ENCODE data around the gene RAB3GAP1. TPM values are rescaled to one million over a fixed set of nuclear protein-coding genes. Genes with fewer than 3 reads are reported as not detected.

Gene RAB3GAP1
- total RNA-seq, 1 donor from 2014 or later: 50.4 TPM

DNA sequence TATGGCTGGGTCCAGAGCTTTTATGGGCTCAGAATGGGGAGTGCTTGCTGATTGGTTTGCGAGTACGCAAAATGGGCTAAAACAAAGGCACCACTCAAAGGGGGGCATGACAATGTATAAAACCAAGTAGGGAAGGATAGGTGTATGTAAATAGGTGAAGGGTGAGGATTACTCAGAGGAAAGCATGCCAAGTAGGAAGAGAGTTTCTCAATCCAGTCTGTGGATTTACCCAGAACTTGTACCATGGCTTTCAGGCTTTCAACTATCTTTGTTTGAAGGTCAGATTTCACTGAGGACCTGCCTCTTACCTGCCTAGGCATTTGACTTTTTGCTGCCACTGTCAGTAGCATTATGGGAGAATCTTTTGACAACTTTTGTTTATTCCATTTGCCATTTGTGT is 92.3 kb downstream of the RAB3GAP1 start:
- Mint-ChIP-seq H3K4me1 (ENCODE audit: low read depth) (peaks cover 3% of the 10 kb centered on the region), H3K4me3 (ENCODE audit: unreplicated experiment) (no peak overlapping the region), H3K9me3 (ENCODE audit: low read depth) (peaks cover 12% of the 10 kb centered on the region), H3K36me3 (ENCODE audit: low read depth) (peaks cover 25% of the 10 kb centered on the region), H3K27ac (ENCODE audit: unreplicated experiment) (no peak overlapping the region), H3K27me3 (ENCODE audit: low read depth) (no peaks in the 10 kb centered on the region)
- TF ChIP-seq, protein P1, sequence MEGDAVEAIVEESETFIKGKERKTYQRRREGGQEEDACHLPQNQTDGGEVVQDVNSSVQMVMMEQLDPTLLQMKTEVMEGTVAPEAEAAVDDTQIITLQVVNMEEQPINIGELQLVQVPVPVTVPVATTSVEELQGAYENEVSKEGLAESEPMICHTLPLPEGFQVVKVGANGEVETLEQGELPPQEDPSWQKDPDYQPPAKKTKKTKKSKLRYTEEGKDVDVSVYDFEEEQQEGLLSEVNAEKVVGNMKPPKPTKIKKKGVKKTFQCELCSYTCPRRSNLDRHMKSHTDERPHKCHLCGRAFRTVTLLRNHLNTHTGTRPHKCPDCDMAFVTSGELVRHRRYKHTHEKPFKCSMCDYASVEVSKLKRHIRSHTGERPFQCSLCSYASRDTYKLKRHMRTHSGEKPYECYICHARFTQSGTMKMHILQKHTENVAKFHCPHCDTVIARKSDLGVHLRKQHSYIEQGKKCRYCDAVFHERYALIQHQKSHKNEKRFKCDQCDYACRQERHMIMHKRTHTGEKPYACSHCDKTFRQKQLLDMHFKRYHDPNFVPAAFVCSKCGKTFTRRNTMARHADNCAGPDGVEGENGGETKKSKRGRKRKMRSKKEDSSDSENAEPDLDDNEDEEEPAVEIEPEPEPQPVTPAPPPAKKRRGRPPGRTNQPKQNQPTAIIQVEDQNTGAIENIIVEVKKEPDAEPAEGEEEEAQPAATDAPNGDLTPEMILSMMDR (IDR thresholded peaks at IDR 0.05): no peak
- DNase-seq (ENCODE audit: low spot score): no peak

DNA sequence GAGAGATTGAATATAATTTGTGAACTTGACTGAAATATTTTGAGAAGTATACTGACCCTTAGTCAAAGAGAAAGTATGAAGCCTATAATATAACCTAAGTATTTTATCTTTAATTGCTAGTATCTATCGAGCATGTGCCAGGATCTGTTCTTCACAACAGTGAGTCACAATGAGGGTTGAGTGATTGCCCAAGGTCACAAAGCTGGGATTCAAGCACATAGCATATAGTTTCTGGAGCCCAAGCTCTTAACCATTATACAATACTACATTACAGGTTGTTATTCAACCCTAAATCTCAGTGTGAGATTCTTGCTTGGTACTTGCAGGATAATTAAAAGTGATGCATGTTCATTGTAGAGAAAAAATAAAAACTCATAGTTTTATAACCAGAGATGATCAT is 97.2 kb downstream of the RAB3GAP1 start:
- Mint-ChIP-seq H3K9me3 (ENCODE audit: low read depth) (no peaks in the 10 kb centered on the region), H3K4me1 (ENCODE audit: low read depth) (peaks cover 22% of the 10 kb centered on the region), H3K27me3 (ENCODE audit: low read depth) (no peaks in the 10 kb centered on the region), H3K36me3 (ENCODE audit: low read depth) (peaks cover 21% of the 10 kb centered on the region), H3K27ac (ENCODE audit: unreplicated experiment) (no peak overlapping the region), H3K4me3 (ENCODE audit: unreplicated experiment) (no peak overlapping the region)
- TF ChIP-seq, protein P1 (IDR thresholded peaks at IDR 0.05): no peak
- DNase-seq (ENCODE audit: low spot score): no peak

DNA sequence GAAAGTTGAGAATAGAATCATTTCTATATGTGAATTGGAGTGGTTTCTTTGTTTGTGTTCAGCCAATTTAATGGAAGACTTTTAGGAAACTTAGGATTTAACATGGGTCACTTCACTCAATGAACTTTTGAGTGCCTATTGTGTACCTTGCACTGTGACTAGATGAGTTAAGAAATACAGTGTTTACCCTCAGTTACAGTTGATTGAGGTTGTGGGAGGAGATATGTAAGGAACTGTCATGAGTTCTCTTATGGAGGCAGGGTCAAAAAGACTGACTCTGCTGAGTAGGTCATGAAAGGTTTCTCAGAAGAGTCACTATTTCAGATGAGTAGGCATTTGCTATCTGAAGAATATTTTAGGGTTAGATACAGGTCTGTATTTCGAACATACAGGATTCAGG is 98.6 kb downstream of the RAB3GAP1 start:
- no peaks in the 10 kb centered on the region for H3K27me3 Mint-ChIP-seq (ENCODE audit: low read depth)
- no peak overlapping the region for H3K27ac Mint-ChIP-seq (ENCODE audit: unreplicated experiment)
- no peak overlapping the region for H3K4me3 Mint-ChIP-seq (ENCODE audit: unreplicated experiment)
- peaks cover 22% of the 10 kb centered on the region for H3K4me1 Mint-ChIP-seq (ENCODE audit: low read depth)
- peaks cover 31% of the 10 kb centered on the region for H3K36me3 Mint-ChIP-seq (ENCODE audit: low read depth)
- TF ChIP-seq, protein P1 (IDR thresholded peaks at IDR 0.05): no peak
- DNase-seq (ENCODE audit: low spot score): no peak
- no peaks in the 10 kb centered on the region for H3K9me3 Mint-ChIP-seq (ENCODE audit: low read depth)

DNA sequence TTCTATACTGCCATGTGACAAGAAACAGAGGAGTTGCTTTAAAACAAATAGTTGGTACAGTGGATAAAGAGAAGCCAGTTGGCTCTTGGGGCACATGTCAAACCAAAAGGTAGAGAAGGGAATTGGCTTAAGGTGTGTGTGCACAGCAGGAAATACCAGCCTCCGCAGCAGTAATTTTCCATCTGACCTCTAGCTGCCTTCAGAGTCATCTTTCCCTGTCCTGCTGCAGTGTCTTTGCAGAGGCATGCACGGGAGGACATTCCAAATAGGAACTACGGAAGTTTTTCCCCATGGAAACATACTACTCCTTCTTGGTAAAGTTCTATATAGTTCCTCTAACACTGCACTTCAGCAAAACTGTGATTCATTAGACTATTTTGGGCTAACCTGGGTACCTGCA is 99.5 kb downstream of the RAB3GAP1 start:
- H3K4me1 Mint-ChIP-seq (ENCODE audit: low read depth): peaks cover 22% of the 10 kb centered on the region
- no peak overlapping the region for H3K4me3 Mint-ChIP-seq (ENCODE audit: unreplicated experiment)
- peaks cover 33% of the 10 kb centered on the region for H3K36me3 Mint-ChIP-seq (ENCODE audit: low read depth)
- no peaks in the 10 kb centered on the region for H3K27me3 Mint-ChIP-seq (ENCODE audit: low read depth)
- TF ChIP-seq, protein P1 (IDR thresholded peaks at IDR 0.05): no peak
- no peaks in the 10 kb centered on the region for H3K9me3 Mint-ChIP-seq (ENCODE audit: low read depth)
- no peak overlapping the region for H3K27ac Mint-ChIP-seq (ENCODE audit: unreplicated experiment)
- DNase-seq (ENCODE audit: low spot score): no peak

DNA sequence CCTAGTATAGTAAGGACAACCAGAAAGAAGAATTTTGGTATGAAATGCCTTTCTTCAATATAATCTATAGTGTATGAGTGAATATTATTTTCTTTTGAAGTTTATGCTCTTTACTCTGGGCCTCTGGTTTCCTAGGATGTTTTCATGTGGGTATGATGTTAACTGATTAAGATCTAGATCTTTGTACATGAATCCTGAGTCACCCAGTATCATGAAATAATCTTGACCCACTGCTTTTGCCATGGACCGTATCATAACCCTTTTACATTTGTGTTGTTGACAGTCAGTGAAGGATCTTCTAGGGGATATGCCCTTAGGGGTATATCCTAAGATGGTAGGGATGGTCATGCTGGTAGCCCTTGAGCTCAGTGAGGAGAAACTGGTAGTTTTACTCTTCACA is 100.3 kb downstream of the RAB3GAP1 start:
- peaks cover 35% of the 10 kb centered on the region for H3K36me3 Mint-ChIP-seq (ENCODE audit: low read depth)
- H3K27me3 Mint-ChIP-seq (ENCODE audit: low read depth): no peaks in the 10 kb centered on the region
- H3K4me1 Mint-ChIP-seq (ENCODE audit: low read depth): peaks cover 22% of the 10 kb centered on the region
- no peak overlapping the region for H3K27ac Mint-ChIP-seq (ENCODE audit: unreplicated experiment)
- TF ChIP-seq, protein P1 (IDR thresholded peaks at IDR 0.05): no peak
- no peaks in the 10 kb centered on the region for H3K9me3 Mint-ChIP-seq (ENCODE audit: low read depth)
- H3K4me3 Mint-ChIP-seq (ENCODE audit: unreplicated experiment): no peak overlapping the region
- no peak for DNase-seq (ENCODE audit: low spot score)
